Common myeloid progenitor, CD34-positive (primary cell): ENCODE results near the gene SLC10A7.

Source experiments
- CTCF ChIA-PET: fragments of 350-600 bp; sonication (Branson Sonifier 250); formaldehyde crosslinking; loops from one replicate; lab custom pipeline; 2021; ENCODE audit warnings: antibody characterized with exemption; lab: Charles Lee
- POLR2A ChIA-PET: fragments of 350-600 bp; sonication (Branson Sonifier 250); formaldehyde crosslinking; loops from one replicate; lab custom pipeline; 2021; ENCODE audit warnings: antibody characterized with exemption; lab: Charles Lee
- DNase-seq, 3 donors: peaks; one replicate each; pipeline versions ENCODE4 v3.0.0 to v3.0.0-alpha.2; 2013
- H3K27ac ChIP-seq, 2 experiments: 1 replicate in 1 of 2; 2 replicates in 1 of 2; pipeline ENCODE4 v1.7.0; 2013; ENCODE audit warnings: inconsistent platforms in 2 of 2, low read length in 2 of 2, mild to moderate bottlenecking in 2 of 2, low read depth in 1 of 2, moderate library complexity in 1 of 2; ENCODE audit not compliant: severe bottlenecking in 2 of 2, insufficient read depth in 1 of 2, poor library complexity in 1 of 2
- H3K27me3 ChIP-seq, 5 experiments: replicated peaks in 2 of 5; 1 replicate in 3 of 5; 2 replicates in 2 of 5; pipeline versions ENCODE4 v1.6.1 to v1.7.0; 2013; ENCODE audit warnings: low read length in 4 of 5, mild to moderate bottlenecking in 2 of 5, moderate library complexity in 2 of 5, inconsistent platforms in 1 of 5; ENCODE audit not compliant: insufficient read depth in 5 of 5, control insufficient read depth in 4 of 5
- H3K36me3 ChIP-seq, 4 experiments: 1 replicate in 2 of 4; 2 replicates in 2 of 4; pipeline versions ENCODE4 v1.6.1 to v1.7.0; 2013; ENCODE audit warnings: low read length in 3 of 4, control low read depth in 1 of 4, mild to moderate bottlenecking in 1 of 4; ENCODE audit not compliant: control insufficient read depth in 4 of 4, insufficient read depth in 4 of 4
- H3K4me1 ChIP-seq, 4 experiments: 1 replicate in 3 of 4; 2 replicates in 1 of 4; pipeline versions ENCODE4 v1.6.1 to v1.7.1; 2013; ENCODE audit warnings: low read length in 3 of 4, mild to moderate bottlenecking in 3 of 4, control low read depth in 1 of 4, inconsistent platforms in 1 of 4, moderate library complexity in 1 of 4; ENCODE audit not compliant: control insufficient read depth in 4 of 4, insufficient read depth in 4 of 4; ENCODE audit errors: control extremely low read depth in 1 of 4
- H3K4me3 ChIP-seq, 7 experiments: 1 replicate in 4 of 7; 2 replicates in 3 of 7; pipeline versions ENCODE4 v1.5.1 to v1.7.0; 2013; ENCODE audit warnings: mild to moderate bottlenecking in 7 of 7, low read length in 6 of 7, moderate library complexity in 6 of 7, inconsistent platforms in 2 of 7, low read depth in 2 of 7, control low read depth in 1 of 7; ENCODE audit not compliant: insufficient read depth in 4 of 7, control insufficient read depth in 1 of 7; ENCODE audit errors: extremely low read depth in 1 of 7
- H3K9me3 ChIP-seq, 5 experiments: 1 replicate in 4 of 5; 2 replicates in 1 of 5; pipeline versions ENCODE4 v1.6.1 to v1.7.1; 2013; ENCODE audit warnings: low read length in 4 of 5, mild to moderate bottlenecking in 2 of 5, inconsistent platforms in 1 of 5, low read depth in 1 of 5, moderate library complexity in 1 of 5; ENCODE audit not compliant: control insufficient read depth in 4 of 5, insufficient read depth in 2 of 5; ENCODE audit errors: control extremely low read depth in 1 of 5
- WGBS: methylation state at CpG from one replicate; pipeline ENCODE4 v1.1.5; 2013; ENCODE audit not compliant: insufficient coverage; 5-methylcytosine and 5-hydroxymethylcytosine counted together

SLC10A7 gene

DNA sequence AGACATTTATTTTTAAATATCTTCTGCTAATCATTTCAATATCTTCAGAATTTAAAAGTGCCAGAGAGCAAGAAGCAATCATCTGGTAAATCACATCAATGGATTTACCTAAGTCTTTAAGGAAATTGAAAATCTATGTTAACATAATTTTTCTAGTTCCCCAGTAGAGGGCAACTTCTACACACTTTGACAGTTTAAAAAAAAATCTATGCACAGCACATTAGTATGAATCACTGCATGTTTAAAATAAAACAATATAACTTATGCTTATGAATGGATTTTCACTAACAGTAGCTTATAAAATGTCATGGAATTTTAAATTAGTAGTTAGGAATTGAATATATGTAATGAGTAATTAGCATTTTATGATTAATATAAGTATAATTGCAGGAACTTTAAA is 180.9 kb downstream of the SLC10A7 start:
- ChIA-PET CTCF (interaction anchor here (1.0 kb wide), 1 partner anchor 561 kb away, joined by 4 read pairs; no protein-coding TSS in a partner anchor), POLR2A (no interaction called here)
- DNase-seq, result peak; percentile 2 to 25 (median 22)
- Histone ChIP-seq H3K4me1 (no peaks in the 10 kb centered on the region), H3K27me3 (no peaks in the 10 kb centered on the region), H3K4me3 (no peak overlapping the region), H3K27ac (no peak overlapping the region), H3K36me3 (no peaks in the 10 kb centered on the region), H3K9me3 (no peaks in the 10 kb centered on the region)

DNA sequence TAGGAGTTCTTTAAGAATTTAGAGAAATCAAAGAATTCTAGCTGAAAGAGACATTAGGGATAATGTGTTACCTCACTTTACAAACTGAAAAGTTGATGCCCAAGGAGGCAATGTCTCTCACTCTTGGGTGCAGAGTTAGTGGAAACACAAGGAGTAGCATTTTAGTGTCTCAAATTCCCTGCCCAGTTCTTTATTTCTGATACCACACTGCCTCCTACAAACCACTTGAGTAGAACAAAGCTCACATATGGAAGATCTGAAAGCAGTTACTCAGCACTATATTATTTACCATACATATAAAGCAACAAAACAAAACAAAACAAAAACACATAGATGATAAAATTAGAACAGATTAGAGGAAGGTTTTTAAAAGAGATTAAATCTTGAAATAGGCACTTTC is 183.2 kb downstream of the SLC10A7 start:
- Histone ChIP-seq H3K4me3 (no peak overlapping the region), H3K9me3 (no peaks in the 10 kb centered on the region), H3K27ac (no peak overlapping the region), H3K4me1 (no peaks in the 10 kb centered on the region), H3K27me3 (no peaks in the 10 kb centered on the region), H3K36me3 (no peaks in the 10 kb centered on the region)
- ChIA-PET CTCF (interaction anchor here (1.1 to 2.1 kb wide), 2 partner anchors 24 to 758 kb away, joined by 3 to 6 read pairs; no protein-coding TSS in a partner anchor), POLR2A (no interaction called here)
- no peak for DNase-seq

DNA sequence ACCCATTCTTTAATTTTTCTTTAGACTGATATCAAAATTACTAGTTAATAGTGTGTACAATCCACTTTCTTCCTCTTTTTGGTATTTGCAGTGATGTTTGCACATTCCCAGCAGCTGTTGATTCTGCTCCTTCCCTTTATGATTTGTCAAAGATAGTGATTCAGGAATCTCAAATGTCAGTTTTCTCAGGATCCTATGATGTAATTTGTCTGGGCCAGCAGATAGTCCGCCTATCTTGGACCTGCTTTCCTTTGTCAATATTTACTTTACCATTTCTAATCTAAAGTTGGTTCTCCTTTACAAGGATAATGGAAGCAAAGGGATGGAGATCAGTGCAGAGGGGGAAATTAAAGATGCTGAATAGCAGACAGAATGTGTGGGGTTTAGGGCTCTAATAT is 185.3 kb downstream of the SLC10A7 start:
- H3K36me3 ChIP-seq, result no peaks in the 10 kb centered on the region
- H3K4me1 ChIP-seq, result no peaks in the 10 kb centered on the region
- H3K27me3 ChIP-seq, result no peaks in the 10 kb centered on the region
- no peaks in the 10 kb centered on the region for H3K9me3 ChIP-seq
- WGBS, result no CpG with 5 or more reads among the region's 1 CpG
- H3K27ac ChIP-seq, result no peak overlapping the region
- CTCF ChIA-PET, result interaction anchor here (1.0 kb wide), 1 partner anchor 760 kb away, joined by 3 read pairs; no protein-coding TSS in a partner anchor
- H3K4me3 ChIP-seq, result no peak overlapping the region
- POLR2A ChIA-PET, result no interaction called here
- no peak for DNase-seq

DNA sequence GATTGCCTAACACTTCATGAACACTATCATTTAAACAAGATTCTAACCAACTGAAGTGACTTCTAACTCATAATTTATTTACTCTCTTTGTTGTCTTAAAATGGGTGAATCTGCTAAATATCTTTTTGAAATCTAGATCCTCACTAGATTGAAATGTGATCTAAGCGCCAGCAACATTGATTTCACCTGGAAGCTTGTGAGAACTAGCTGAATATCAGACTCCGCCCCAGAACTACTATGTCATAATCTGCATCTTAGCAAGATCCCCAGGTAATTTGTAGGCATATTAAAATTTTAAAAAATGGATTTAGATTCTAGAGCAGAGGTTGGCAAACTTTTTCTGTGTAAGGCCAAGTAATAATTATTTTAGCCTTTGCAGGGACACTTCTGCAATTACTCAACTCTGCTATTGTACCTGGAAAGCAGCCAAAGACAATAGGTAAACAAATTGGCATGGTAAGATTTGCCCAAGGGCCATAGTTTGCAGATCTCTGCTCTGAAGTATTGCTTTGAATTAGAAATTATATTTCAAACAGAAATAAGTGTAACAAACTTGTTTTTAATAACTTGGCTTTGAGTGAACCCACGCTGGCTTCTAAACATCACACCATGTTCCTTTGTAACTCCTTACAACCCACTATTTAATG is 185.9 kb downstream of the SLC10A7 start:
- no peak overlapping the region for H3K4me3 ChIP-seq
- no CpG with 5 or more reads among the region's 3 CpGs for WGBS
- ChIA-PET POLR2A (no interaction called here), CTCF (interaction anchor here (1.1 kb wide), 1 partner anchor 8 kb away, joined by 3 read pairs; no protein-coding TSS in a partner anchor)
- no peak overlapping the region for H3K27ac ChIP-seq
- no peaks in the 10 kb centered on the region for H3K4me1 ChIP-seq
- no peaks in the 10 kb centered on the region for H3K27me3 ChIP-seq
- no peak for DNase-seq
- H3K9me3 ChIP-seq, result no peaks in the 10 kb centered on the region
- no peaks in the 10 kb centered on the region for H3K36me3 ChIP-seq

DNA sequence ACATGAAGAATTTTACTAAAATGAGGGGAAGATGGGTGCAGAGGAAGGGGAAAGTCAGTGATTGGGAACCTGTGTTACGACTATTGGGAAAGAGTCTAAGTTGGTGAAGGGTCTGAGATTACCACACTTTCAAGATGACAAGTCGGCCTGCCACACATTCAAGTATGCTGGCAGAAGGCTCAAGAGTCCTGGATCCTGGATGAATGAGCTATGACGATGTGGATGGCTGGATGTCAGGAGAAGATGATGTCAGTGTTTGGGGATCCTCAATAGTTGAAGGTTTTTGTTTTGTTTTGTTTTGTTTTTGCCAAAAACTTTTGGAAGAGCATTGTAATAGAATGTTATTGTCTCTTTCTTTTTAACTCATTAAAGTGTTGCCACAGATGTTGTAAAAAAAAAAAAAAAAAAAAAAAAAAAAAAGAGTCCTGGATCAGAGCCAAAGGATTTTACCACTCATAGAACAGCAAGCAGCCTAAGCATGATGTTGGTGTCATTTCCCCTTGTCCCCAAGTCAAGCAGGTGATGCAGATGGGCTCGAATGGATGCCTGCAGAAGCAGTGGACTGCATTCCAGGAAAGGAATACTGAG is 186.8 kb downstream of the SLC10A7 start:
- ChIA-PET POLR2A (no interaction called here), CTCF (interaction anchor here (1.1 kb wide), 1 partner anchor 9 kb away, joined by 3 read pairs; no protein-coding TSS in a partner anchor)
- no peak overlapping the region for H3K4me3 ChIP-seq
- no peaks in the 10 kb centered on the region for H3K36me3 ChIP-seq
- WGBS, result 89% methylated on average over 3 of the region's 4 CpGs
- DNase-seq, result no peak
- no peaks in the 10 kb centered on the region for H3K27me3 ChIP-seq
- no peak overlapping the region for H3K27ac ChIP-seq
- no peaks in the 10 kb centered on the region for H3K4me1 ChIP-seq
- H3K9me3 ChIP-seq, result no peaks in the 10 kb centered on the region

DNA sequence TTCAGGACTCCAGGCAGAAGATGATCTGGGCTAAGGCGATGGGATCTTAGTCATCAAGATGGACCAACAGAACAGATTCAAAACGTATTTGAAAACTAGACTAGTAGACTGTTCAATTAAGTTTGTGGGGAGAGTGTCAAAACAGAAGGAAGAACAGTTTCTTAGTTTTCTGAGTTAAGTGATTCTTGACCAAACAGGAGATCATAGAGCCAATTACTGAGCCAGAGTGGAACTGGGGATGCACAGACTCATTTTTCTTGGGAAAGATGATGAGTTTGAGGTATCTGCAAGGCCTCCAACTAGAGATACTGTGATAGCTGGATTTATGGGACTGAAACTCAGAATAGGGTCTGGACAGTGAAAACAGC is 187.9 kb downstream of the SLC10A7 start:
- H3K9me3 ChIP-seq, result no peaks in the 10 kb centered on the region
- 96% methylated on average over 2 of the region's 2 CpGs for WGBS
- DNase-seq, result no peak
- H3K4me1 ChIP-seq, result no peaks in the 10 kb centered on the region
- CTCF ChIA-PET, result no interaction called here
- H3K36me3 ChIP-seq, result no peaks in the 10 kb centered on the region
- H3K27ac ChIP-seq, result no peak overlapping the region
- POLR2A ChIA-PET, result no interaction called here
- no peaks in the 10 kb centered on the region for H3K27me3 ChIP-seq
- no peak overlapping the region for H3K4me3 ChIP-seq

DNA sequence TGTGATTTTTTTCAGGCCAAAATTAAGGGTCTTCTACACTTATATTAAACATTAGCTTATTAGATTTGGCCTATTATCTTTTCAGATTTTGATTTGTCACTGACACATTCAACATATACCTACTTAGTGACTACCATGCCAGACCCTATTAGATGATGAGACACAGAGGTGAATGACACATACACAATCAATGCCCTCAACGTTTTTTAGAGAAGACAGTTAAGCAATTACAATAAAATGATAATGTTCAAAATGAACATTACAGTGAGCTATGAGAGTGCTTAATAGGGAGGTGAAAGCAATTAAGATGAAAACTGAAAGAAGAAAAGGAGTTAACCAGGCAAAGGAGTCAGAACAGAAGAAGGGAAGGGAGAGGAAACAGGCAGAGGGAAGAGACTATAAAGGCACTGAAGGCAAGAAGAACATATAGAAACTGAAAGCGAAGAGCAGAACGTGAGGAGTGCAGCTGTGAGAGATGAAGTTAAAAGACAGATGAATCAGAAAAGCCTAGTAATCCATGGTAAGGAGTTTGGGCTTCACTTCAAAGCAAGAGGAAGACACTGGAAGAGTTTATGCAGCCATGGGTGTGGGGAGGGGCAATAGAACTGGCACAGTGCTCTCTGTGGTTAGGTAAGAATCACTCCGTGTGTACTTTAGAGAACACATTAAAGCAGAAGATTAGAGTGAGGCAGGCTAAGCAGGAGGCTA is 188.4 kb downstream of the SLC10A7 start:
- 84% methylated on average over 3 of the region's 4 CpGs for WGBS
- H3K4me1 ChIP-seq, result no peaks in the 10 kb centered on the region
- DNase-seq, result no peak

More for the DNA sequence above, 188.4 kb downstream of the SLC10A7 start:
- Histone ChIP-seq H3K4me3 (no peak overlapping the region), H3K27me3 (no peaks in the 10 kb centered on the region), H3K36me3 (no peaks in the 10 kb centered on the region), H3K9me3 (peaks cover 0 to 1% (median 0%) of the 10 kb centered on the region in 5 experiments), H3K27ac (no peak overlapping the region)
- ChIA-PET POLR2A (no interaction called here), CTCF (no interaction called here)
